Ectodermal cell (in vitro differentiated cells): ENCODE measurements around the gene RAI1.
A peak's percentile ranks its signal among the peaks of the same experiment; 100 is the strongest.

Experiments used
- H3K27ac ChIP-seq: 2 replicates; pipeline ENCODE4 v1.7.0; 2013; ENCODE audit warnings: mild to moderate bottlenecking, low read depth, low read length; ENCODE audit not compliant: insufficient read depth, poor library complexity, severe bottlenecking
- H3K27me3 ChIP-seq: 2 replicates; pipeline ENCODE4 v1.7.0; 2013; ENCODE audit warnings: mild to moderate bottlenecking, low read length; ENCODE audit not compliant: insufficient read depth, control insufficient read depth, poor library complexity, severe bottlenecking
- H3K36me3 ChIP-seq: one replicate; pipeline ENCODE4 v1.7.0; 2013; ENCODE audit warnings: low read length; ENCODE audit not compliant: control insufficient read depth, insufficient read depth
- H3K4me1 ChIP-seq: one replicate; pipeline ENCODE4 v1.7.0; 2013; ENCODE audit warnings: low read length; ENCODE audit not compliant: control insufficient read depth, insufficient read depth
- H3K4me3 ChIP-seq: 2 replicates; pipeline ENCODE4 v1.7.0; 2013; ENCODE audit warnings: low read depth, low read length, control low read depth; ENCODE audit not compliant: insufficient read depth
- H3K9me3 ChIP-seq: 2 replicates; pipeline ENCODE4 v1.7.0; 2013; ENCODE audit warnings: mild to moderate bottlenecking, low read length, moderate library complexity; ENCODE audit not compliant: control insufficient read depth
- WGBS, 2 experiments: methylation state at CpG; one replicate each; pipeline ENCODE4 v1.1.7; 2013; ENCODE audit warnings: missing lambda C conversion rate in 2 of 2; 5-methylcytosine and 5-hydroxymethylcytosine counted together

RAI1 gene

DNA sequence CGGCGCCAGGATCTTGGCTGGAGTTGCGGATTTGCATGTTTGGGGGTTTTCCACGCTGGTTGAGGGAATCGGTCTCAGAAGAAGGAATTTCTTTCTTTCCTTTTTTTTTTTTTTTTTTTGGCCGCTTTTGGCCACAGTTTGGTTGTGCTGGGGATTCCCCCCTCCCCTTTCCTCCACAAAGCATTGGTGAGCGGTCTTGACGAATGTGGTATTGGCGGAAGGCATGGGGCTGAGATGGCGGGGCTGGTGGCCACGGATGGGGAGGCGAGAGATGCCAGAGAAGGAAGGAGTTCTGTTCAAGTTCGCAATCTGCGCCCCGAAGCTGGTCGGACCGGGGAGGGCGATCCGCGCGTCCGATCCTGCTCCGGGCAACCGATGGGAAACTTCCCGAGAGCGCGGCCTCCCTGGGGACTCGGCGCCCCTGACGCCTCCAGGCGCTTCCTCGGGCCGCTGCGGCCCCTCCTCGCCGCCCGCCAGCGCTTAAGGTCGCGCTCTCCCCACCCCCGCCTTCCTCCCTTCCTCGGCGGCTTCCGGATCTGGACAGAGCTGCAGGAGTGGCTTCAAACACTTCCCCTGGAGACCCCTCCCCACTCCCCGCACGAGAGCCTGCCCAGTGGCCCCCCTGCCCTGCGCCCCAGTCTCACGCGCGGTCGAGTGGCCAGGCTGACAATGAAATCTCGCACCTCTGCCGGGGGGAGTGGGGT is 43.2 kb downstream of the RAI1 start:
- H3K4me3 ChIP-seq = peak overlapping the region; percentile 45
- 0% methylated on average over 52 of the region's 53 CpGs for WGBS, 2 experiments
- no peaks in the 10 kb centered on the region for H3K9me3 ChIP-seq
- H3K27me3 ChIP-seq = peaks cover 75% of the 10 kb centered on the region
- no peak overlapping the region for H3K27ac ChIP-seq
- peaks cover 29% of the 10 kb centered on the region for H3K4me1 ChIP-seq
- H3K36me3 ChIP-seq = no peaks in the 10 kb centered on the region

DNA sequence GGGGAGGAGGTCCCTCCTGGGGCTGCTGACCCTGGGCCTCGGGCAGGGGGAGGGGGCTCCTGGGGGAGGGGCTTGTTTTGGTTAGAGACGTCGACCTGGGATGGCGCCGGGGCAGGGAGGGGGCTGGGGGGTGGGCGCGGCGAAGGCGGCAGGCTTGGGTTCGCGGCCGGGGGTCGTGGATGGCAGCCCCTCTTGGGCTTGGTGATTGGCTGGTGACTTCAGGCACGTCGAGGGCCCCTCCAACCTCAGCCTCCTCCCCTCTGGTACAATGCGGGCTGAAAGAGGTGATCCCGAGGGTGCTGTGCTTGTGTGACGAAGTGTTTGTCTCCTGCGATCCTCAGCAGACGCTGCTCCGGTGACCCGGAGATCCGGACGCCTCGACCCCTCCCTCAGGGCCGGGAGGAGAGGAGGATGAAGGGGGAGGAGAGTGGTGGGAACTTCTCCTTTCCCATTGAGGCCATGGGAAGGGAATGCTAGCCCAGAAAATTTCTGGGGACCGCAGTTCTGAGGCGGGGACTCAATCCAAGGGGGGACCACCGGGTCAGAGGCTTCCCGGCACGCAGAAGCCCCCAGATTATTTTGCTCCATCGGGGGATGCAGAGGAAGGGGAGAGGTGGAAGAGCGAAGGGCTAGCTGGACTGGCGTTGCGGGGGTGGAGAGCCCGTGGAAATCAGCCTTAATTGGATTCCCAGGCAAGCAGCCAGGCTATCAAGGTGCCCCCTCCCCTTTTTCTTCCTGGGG is 43.9 kb downstream of the RAI1 start:
- Histone ChIP-seq H3K4me3 (peak overlapping the region; percentile 45), H3K27me3 (peaks cover 68% of the 10 kb centered on the region), H3K36me3 (no peaks in the 10 kb centered on the region), H3K4me1 (peaks cover 29% of the 10 kb centered on the region), H3K27ac (peak overlapping the region; percentile 45), H3K9me3 (no peaks in the 10 kb centered on the region)
- 2% methylated on average over 36 of the region's 36 CpGs for WGBS, 2 experiments

DNA sequence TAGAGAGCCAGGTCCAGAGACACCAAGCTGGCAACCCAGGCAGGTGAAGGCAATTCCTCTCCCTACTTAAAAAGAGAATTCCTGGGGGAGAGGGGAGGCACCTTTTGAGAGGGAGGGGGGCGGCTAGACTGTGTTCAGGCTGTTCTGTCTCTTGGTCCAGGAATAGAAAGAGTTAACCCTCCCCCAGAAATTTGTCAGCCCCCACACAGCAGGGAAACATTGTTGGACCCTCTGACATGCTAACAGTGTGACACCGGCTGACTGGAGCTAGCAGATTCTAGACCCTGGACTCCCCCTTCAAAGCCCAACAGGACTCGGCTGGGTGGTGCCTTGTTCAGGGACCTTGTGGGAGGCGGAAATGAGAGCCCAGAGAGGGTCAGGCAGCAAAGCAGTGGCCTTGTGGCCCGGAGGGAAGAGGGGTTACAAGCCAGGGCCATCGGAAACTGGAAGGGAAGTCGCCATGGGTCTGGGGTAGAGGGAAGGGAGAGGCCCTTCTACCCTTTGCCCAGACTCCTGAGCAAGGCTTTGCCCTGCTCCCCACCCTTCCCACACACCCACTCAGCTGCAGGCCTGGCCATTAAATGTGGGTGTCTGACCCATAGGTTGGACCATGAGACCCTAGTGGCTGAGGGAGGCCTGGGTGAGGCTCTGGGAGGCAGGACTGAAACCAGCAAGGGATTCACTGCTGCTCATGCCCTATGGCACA is 44.6 kb downstream of the RAI1 start:
- H3K9me3 ChIP-seq = no peaks in the 10 kb centered on the region
- peak overlapping the region; percentile 45 for H3K4me3 ChIP-seq
- H3K36me3 ChIP-seq = no peaks in the 10 kb centered on the region
- 8 to 14% methylated on average over 6 to 7 of the region's 7 CpGs for WGBS, 2 experiments
- H3K4me1 ChIP-seq = peaks cover 29% of the 10 kb centered on the region
- no peak overlapping the region for H3K27ac ChIP-seq
- H3K27me3 ChIP-seq = peaks cover 61% of the 10 kb centered on the region

DNA sequence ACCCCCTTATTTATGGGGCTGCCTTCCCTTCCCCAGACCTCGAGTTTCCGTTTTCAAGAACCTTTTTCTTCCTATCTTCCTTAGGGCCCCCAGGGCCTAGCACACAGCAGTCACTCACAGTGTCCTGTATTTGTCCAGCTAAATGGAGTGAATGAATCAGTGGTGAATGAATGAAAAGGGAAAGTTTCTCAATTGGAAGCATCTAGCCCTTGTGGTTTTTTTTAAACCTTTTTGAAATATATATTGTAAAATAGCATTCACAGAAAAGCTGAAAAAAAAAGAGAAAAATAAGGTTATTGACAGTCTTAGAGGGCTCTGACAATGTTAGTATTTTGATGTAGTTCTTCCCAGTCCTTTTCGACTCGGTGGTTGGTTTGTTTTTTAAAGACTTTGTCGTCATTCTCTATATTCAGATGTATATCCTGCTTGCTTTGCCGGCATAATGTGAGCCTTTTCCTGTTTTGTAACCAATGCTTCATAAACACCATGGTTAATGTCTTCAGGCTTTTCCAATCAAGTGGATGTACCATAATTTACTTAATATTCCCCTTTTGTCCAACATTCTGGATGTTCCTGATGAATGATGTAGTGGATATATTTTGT is 45.3 kb downstream of the RAI1 start:
- peaks cover 54% of the 10 kb centered on the region for H3K27me3 ChIP-seq
- no peaks in the 10 kb centered on the region for H3K36me3 ChIP-seq
- H3K4me3 ChIP-seq = no peak overlapping the region
- peaks cover 29% of the 10 kb centered on the region for H3K4me1 ChIP-seq
- no peak overlapping the region for H3K27ac ChIP-seq
- no peaks in the 10 kb centered on the region for H3K9me3 ChIP-seq
- 39% methylated on average over 6 of the region's 6 CpGs for WGBS, 2 experiments

DNA sequence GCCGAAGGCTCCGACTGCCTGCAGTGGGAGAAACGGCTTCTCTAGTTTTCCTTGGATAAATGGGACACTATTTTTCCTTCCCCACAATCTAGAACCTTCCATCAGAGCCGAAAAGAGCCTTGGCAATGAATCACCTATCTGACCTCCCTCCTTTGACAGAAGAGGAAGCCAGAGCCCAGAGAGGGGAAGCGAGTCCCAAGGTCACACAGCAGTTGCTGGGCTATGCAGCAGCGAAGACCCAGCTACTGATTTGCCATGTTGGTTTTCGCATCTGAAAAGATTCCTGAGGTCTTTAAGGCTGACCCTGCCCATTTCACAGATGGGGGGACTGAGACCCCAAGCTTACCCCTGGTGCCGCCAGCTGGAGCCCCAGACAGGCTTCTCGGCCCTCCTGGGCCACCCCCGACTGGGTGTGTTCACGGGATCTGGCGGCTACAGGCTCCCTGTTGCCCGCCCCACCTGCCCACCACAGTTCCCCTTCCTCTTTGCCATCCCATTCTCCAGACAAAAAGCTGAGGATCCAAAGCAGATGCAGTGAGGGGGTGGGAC is 45.9 kb downstream of the RAI1 start:
- Histone ChIP-seq H3K27ac (no peak overlapping the region), H3K4me3 (no peak overlapping the region), H3K9me3 (no peaks in the 10 kb centered on the region), H3K27me3 (peaks cover 48% of the 10 kb centered on the region), H3K4me1 (peaks cover 27% of the 10 kb centered on the region), H3K36me3 (no peaks in the 10 kb centered on the region)
- WGBS, 2 experiments = 79 to 80% methylated on average over 13 of the region's 13 CpGs

DNA sequence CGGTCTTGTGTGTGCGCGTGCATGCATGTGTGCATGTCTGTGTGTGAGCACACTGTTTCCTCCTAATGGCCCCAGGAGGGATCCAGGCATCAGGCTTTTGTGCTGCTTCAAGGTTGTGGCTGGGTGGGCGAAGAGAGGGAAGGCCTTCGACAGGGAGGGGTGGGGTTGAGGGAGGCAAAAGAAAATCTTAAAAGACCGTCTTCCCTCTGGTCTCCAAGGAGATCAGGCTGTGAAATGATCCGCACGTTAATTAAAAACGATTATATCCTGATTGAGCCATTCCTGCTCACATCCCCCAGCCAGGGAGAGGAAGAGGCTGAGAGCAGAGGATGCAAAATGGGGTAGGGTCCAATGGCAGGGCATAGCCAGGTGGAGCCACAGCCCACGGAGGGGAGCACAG is 46.9 kb downstream of the RAI1 start:
- Histone ChIP-seq H3K27me3 (peaks cover 39% of the 10 kb centered on the region), H3K4me3 (no peak overlapping the region), H3K4me1 (peaks cover 17% of the 10 kb centered on the region), H3K27ac (no peak overlapping the region), H3K36me3 (no peaks in the 10 kb centered on the region), H3K9me3 (no peaks in the 10 kb centered on the region)
- 81 to 82% methylated on average over 10 of the region's 10 CpGs for WGBS, 2 experiments

DNA sequence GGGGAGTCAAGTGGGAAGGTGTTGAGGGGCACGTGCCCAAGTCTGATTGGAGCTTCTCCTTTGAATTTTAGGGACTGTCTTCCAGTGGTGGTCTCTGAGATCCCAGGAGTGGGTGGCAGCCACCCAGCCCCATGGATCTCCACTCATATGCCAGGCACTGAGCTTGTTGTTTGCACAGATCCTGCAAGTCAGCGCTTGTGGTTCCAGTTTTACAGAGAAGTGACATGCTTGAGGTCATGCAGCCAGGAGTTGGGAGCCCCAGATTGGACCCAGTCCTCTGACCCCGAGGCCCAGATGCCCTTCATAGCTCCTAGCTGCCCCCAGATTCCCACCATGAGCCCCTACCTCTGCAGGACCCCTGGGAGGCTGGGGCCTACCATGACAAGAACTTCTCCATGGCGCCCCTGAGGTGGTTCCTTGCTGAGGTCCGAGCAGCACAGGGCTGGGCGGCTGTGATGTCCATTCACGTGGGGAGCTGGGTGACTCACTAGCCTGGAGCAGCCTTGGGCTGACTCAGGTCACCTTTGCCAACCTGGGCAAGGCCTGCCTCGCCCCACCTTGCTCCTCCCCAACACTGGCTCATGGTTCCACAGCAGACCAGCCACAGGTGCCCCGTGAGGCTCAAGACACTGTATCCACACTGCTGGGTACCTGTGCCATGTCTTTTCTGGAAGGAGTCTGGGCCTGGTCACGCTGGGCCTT is 47.4 kb downstream of the RAI1 start:
- Histone ChIP-seq H3K27ac (no peak overlapping the region), H3K9me3 (no peaks in the 10 kb centered on the region), H3K27me3 (peaks cover 33% of the 10 kb centered on the region), H3K4me1 (peaks cover 14% of the 10 kb centered on the region), H3K36me3 (no peaks in the 10 kb centered on the region), H3K4me3 (no peak overlapping the region)
- WGBS, 2 experiments = 92 to 93% methylated on average over 10 of the region's 10 CpGs

DNA sequence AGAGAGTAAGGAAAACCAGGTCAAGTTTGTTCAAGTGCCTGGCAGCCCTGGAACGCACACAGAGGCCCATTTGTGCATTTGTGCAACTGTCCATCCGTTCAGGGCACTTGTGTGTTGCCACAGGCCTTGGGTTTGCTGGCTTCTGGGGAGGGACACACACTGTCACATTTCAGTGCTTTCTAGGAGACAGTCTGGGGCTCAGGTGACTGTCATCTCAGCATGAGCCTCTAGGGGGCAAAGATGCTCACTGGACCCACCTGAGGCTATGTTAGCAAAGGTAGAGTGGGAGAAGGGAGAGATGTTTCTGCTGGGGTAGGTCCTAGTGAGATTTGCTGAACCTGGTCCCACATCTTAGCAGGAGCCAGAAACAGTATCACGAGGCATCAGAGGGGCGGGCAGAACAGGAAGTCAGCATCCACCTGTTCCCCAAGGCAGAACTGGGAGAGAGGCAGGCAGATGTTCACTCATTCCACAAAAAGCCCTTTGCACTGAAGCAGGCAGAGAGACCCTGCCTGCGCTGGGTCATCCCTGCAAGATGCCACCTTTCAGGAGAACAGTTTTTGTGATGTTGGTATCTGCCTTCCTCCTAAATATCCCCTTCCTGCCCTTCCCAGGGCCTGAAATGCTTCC is 48.5 kb downstream of the RAI1 start:
- Histone ChIP-seq H3K27ac (no peak overlapping the region), H3K36me3 (no peaks in the 10 kb centered on the region), H3K27me3 (peaks cover 30% of the 10 kb centered on the region), H3K9me3 (no peaks in the 10 kb centered on the region), H3K4me3 (no peak overlapping the region), H3K4me1 (peaks cover 14% of the 10 kb centered on the region)
- 45 to 53% methylated on average over 5 of the region's 5 CpGs for WGBS, 2 experiments

DNA sequence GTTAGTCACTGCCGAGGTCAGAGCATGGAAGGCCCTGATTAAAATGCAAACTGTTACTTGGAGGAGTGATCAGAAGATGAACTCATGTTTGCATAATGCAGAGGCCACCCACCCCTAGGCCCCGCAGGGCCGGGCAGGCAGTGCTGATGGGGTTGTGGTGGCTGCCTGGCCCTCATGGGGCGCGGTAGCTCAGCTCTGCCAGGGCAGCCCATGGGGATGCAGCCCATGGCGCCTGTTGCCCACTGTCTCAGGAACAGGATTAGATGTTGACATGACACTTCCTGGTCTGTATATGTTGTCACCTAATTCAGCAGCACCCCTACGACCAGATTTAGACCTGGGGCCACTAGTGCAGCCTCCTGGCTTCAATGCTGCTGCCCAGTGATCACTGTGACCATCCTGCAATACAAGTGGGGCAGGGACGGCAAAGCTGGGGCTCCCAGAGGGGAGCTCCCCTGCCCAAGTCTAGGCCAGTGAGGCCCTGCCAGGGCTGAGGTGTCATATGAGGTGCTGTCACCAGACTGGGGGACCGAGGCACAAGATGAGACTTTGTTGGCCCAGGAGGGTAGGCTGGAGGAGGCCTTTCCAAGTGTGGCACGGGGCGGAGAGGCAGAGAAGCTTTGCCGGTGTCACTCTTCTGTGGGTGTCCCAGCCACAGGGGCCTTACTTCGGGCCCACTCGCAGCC is 49.1 kb downstream of the RAI1 start:
- Histone ChIP-seq H3K4me1 (peaks cover 14% of the 10 kb centered on the region), H3K9me3 (no peaks in the 10 kb centered on the region), H3K27me3 (peaks cover 29% of the 10 kb centered on the region), H3K4me3 (no peak overlapping the region), H3K27ac (no peak overlapping the region), H3K36me3 (no peaks in the 10 kb centered on the region)
- 92 to 93% methylated on average over 14 of the region's 14 CpGs for WGBS, 2 experiments
